Right forelimb (tissue), 1 donor: ENCODE results near the gene KATNBL1.
"Not testable (repeated sequence)": the region's sequence is repeated elsewhere in the genome, so short reads cannot be mapped to it uniquely, and the experiment has no call there.

ENCODE experiments used
- DNase-seq: peaks from one replicate; pipeline ENCODE4 v3.0.0-alpha.2; 2018

KATNBL1 gene

GRCh38 chr15:34193272-34193671 is 16.6 kb downstream of the KATNBL1 start:
- not testable (repeated sequence) for DNase-seq

DNA sequence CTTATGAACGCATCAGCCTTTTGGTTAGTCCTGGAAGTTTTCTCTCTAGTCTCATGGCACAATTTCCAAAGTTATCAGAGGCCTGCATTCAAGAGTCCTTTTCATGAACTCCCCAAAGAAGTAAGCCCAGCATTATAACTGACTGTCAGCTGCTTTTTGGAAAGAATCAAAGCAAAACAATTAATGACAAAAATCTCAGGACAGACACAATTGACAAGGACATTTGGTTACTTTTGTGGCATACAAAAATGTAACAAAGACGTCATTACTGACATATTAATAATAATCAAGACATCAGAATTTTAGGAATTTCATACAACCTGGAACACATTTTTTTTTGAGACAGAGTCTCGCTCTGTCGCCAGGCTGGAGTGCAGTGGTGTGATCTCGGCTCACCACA is 21.2 kb downstream of the KATNBL1 start:
- no peak for DNase-seq

DNA sequence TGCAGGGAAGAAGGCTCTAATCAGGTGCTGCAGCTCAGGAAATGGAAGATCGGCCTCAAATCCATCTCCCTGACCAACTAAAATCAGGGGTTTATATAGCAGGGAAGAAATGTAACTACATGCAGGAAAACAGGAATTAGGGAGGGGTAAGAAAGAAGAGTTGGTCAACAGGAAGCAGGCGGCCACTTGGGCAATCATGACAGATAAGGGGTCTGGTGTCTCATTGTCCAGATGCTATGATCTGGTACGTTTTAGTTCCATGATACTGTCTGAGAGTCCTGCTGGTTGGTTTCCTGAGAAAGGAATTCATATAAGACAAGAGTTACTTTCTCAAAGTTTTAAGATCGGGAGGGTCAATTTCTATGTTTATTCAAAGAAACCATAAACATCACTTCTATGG is 24.2 kb downstream of the KATNBL1 start:
- DNase-seq: no peak

GRCh38 chr15:34182942-34183341 is 27.0 kb downstream of the KATNBL1 start:
- DNase-seq: no peak

DNA sequence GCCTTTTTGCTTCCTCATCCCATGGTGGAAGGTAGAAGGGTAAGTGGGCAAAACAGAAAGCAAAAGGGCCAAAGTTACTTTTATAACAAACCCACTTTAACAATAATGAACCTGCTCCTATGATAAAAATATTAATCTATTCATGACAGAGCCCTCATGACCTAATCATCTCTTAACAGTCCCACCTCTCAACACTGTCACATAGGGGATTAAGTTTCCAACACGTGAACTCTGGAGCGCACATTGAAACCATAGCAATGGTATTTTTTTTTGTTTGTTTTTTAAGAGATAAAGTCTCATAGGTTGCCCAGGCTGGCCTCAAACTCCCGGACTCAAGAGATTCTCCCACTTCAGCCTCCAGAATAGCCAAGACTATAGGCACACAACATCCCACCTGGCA is 30.7 kb downstream of the KATNBL1 start:
- no peak for DNase-seq

DNA sequence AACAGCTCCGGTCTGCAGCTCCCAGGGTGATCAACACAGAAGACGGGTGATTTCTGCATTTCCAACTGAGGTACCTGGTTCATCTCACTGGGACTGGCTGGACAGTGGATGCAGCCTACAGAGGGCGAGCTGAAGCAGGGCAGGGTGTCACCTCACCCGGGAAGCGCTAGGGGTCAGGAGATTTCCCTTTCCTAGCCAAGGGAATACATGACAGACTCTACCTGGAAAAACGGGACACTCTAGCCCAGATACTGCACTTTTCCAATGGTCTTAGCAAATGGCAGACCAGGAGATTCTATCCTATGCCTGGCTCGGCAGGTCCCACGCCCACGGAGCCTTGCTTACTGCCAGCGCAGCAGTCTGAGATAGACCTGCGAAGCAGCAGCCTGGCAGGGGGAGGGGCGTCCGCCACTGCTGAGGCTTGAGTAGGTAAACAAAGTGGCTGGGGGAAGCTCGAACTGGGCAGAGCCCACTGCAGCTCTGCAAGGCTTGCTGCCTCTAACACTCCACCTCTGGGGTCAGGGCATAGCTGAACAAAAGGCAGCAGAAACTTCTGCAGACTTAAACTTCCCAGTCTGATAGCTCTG is 43.8 kb downstream of the KATNBL1 start:
- DNase-seq: not testable (repeated sequence)

DNA sequence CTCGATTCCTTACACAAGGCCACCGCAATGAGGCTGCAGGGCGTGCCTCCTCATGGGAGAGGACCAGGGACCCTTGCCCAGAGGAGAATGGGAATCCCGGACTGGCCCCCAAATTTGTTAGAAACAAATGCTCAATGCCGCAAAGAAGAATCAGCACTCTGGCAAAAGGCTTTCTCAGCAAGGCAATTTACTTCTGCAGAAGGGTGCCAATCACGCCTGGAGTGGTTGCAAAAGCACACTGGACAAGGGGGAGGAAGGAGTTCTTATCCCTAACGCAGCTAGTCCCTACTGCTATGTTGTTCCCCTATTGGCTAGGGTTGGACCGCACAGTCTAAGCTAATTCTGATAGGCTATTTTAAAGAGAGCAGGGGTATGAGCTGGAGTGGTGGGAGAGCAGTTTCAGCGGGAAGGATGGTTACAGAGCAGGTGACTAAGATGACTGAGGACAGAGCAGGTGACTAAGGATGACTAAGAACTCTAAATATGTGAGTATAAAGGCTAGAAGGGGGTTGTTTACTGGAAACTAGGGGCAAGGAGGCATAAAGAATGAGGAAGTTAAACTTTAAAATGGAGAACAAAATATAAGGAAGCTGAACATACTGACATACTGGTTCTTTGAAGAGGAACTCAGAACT is 48.5 kb downstream of the KATNBL1 start:
- no peak for DNase-seq

GRCh38 chr15:34160735-34161134 is 49.2 kb downstream of the KATNBL1 start:
- no peak for DNase-seq

GRCh38 chr15:34158355-34158754 is 51.5 kb downstream of the KATNBL1 start:
- DNase-seq: no peak

- DNase-seq: no peak
Observed at GRCh38 chr15:34155859-34156258, 54.0 kb downstream of the KATNBL1 start.

DNA sequence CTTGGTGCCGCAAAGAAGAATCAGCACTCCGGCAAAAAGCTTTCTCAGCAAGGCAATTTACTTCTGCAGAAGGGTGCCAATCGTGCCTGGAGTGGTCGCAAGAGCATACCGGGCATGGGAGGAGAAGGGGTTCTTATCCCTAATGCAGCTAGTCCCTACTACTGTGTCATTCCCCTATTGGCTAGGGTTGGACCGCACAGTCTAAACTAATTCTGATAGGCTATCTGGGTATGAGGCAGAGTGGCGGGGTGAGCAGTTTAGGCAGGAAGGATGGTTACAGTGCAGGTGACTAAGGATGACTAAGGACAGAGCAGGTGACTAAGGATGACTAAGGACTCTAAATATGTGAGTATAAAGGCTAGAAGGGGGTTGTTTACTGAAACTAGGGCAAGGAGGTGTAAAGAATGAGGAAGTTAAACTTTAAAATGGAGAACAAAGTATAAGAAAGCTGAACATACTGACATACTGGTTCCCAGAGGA is 55.1 kb downstream of the KATNBL1 start:
- DNase-seq: no peak

DNA sequence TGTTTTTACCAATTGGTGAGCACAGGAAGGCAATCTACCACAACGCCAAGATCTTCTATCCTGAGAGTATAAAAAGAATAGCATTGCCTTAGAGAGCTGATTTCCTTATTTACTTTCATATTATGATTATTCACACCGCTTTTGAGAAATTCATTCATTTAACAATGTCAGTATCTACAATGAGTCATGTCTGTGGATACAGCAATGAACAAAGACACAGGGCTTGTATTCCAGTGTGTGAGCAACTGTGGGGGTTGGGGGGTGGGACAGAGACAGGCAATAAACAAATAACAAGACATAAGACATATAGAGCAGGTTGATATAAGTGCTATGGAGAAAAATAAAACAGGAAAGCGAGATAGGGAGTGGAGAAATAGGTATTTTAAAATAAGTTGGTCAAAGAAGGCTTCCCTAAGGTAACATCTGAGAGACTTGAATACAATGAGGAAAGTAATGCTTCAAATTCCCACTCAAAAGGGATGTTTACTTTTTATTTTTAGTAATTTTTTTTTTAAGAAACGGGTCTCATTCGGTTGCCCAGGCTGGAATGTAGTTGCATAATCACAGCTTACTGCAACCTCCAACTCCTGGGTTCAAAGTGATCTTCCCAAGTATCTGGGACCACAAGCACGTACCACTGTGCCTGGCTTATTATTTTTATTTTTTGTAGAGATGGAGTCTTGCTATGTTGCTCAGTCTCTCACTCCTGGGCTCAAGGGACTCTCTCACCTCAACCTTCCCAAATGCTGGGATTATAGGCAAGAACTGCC is 62.3 kb downstream of the KATNBL1 start:
- DNase-seq: no peak

- DNase-seq: no peak
Observed at GRCh38 chr15:34133511-34133910, 76.4 kb downstream of the KATNBL1 start.

DNA sequence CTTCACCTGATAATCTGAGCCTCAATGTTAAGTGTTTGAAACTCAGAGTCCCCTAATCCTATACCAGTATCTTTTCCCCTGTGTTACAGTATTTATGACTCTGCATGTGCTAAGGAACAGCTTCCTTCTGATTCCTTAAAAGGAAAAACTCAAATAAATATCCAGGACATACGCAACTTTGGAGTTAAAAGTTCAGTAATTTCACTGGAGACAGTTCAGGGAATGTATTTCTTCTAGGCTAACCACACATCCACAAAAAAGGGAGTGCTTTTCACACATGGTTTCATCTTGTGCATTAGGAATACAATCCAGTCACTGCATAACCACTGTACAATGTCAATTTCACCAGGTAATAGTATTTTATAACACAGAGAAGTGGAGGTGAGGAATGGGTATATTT is 77.0 kb downstream of the KATNBL1 start:
- no peak for DNase-seq

GRCh38 chr15:34128898-34129297 is 81.0 kb downstream of the KATNBL1 start:
- DNase-seq: no peak

- no peak for DNase-seq
Observed at GRCh38 chr15:34126522-34126921, 83.4 kb downstream of the KATNBL1 start.

- no peak for DNase-seq
Observed at GRCh38 chr15:34125945-34126344, 84.0 kb downstream of the KATNBL1 start.

- DNase-seq: no peak
Observed at GRCh38 chr15:34124651-34125050, 85.2 kb downstream of the KATNBL1 start.

- no peak for DNase-seq
Observed at GRCh38 chr15:34122771-34123183, 87.1 kb downstream of the KATNBL1 start.

DNA sequence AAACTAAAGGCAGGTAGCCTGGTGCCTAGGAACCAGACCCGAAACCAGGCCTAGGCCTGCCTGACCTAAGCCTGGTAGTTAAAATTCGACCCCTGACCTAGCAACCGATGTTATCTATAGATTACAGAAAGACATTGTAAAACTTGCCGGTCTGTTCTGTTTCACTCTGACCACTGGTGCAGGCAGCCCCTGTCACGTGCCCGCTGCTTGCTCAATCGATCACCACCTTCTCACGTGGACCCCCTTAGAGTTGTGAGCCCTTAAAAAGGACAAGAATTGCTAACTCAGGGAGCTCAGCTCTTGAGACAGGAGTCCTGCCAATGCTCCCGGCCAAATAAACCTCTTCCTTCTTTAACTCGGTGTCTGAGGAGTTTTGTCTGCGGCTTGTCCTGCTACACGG is 88.1 kb downstream of the KATNBL1 start:
- DNase-seq: not testable (repeated sequence)

DNA sequence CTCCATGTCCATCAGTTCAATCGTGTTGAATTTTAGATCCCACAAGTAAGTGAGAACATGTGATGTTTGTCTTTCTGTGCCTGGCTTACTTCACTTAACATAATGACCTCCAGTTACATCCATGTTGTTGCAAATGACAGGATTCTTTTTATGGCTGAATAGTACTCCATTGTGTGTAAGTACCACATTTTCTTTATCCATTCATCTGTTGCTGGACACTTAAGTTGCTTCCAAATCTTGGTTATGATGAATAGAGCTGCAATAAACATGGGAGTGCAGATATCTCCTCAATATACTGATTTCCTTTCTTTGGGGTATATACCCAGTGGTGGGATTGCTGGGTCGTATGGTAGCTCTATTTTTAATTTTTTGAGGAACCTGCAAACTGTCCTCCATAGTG is 89.5 kb downstream of the KATNBL1 start:
- DNase-seq: not testable (repeated sequence)

GRCh38 chr15:34119291-34119690 is 90.6 kb downstream of the KATNBL1 start:
- no peak for DNase-seq

DNA sequence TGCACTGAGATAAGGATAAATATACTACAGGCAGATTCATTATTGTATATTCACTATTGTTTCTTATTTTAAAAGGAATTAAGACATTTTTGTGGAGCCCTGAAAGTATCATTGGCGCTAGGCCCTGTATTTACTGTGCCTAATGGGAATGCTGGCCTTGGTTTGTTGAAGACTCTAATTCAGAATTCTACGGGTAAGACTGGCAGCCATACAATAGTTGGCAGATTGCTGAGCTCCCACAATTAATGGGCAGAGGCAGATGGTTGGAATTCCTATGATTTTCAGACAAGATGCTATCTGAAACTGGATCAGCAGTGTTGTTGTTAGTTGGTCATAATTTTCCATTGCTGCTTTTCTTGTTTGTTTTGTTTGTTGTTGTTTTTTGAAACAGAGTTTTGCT is 93.3 kb downstream of the KATNBL1 start:
- DNase-seq: no peak

GRCh38 chr15:34114739-34115138 is 95.2 kb downstream of the KATNBL1 start:
- no peak for DNase-seq
